Hematopoietic multipotent progenitor cell treated with erythropoietin and hydrocortisone succinate and interleukin-3 and kit ligand, for 4 days (in vitro differentiated cells): ENCODE results near the gene PDE3B.
A peak's percentile ranks its signal among the peaks of the same experiment; 100 is the strongest.

ENCODE experiments used
- DNase-seq: peaks from one replicate; pipeline ENCODE4 v3.0.0-alpha.2; 2015

PDE3B gene

GRCh38 chr11:14892036-14892556, 248.5 kb downstream of the PDE3B start, which contains the start of gene CYP2R1:
Gene CYP2R1, minus strand, starts transcription at chr11:14892231. Its CDS starts 26 bp downstream, at chr11:14892205.
- DNase-seq, result peak; percentile 97

DNA sequence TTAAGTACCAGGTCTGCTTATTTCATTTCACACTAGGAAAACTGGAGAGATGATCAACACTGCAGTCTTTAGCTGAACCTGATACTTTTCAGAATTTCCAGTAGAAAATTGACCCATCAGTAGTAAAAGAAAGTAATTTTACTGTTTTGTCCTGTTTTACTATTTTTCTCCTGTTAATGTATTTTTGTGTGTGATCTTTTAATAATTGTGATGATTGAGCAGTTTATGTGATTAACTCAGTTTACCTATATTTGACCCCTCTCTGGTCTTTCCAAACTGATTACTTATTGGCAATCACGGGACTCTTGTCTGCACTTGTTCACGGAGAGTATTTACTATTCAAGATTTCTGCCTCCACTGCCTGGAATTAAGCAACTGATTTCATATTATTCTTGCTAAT, 249.0 kb downstream of the PDE3B start:
- DNase-seq, result no peak

DNA sequence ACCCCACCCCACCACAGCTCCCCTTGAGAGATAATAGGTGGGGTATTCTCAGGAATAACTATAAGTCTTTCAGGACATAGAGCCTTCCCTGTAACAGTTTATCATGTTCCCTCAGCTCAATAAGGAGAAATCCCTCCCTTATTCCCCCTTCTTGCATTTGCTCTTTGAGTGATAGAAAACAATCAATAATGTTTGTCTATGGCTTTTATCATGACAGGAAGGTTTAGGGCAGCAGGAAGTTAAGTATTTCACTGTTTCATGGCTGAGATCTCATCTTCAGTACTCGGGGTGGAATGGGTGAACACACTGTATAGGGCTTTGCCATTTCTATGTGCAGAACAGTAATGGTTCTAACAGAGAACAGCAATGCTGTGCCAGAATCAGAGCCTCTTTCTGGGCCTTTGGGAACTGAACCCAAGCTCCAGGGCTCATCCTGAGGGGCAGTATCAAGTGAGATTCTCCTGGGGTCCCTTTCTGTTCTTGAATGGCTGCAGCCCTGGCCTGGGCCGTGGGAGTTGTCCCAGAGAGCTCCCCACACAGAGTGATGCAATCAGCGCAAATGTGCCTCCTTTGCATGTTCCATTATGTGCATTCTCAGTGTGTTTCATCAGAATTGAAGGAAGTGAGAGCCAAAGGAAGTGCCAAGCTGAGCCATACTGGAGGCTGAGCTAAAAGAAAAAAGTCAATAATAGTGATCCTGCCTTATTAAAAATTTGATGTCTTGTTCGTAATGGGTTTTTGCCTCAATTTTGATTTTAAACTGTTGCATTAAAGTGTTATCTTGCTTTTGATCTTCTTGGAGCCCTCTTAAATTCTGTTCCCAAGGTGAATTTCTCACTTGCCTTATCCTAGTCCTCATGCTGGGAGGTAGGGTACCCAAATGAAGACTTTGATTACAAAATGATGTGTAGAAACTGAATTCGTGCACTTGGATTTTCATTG, 251.3 kb downstream of the PDE3B start:
- peak; percentile 60 for DNase-seq

DNA sequence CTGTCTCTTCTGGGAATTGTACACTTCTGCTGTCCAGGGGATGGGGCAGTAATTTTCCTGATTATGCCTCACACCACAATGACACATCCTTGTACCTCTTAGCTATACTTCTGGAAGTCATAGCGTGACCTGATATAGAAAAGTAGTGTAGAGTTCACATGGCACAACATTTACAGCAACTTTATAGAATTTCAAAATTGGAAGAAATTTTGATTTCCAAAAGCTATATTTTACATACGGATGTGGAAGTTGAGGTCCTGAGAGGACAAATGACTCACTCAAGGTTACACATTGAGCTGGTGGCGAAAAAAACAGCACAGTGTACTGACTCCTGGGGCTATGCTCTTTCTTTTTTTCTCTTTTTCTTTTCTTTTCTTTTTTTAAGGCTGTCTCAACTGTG, 254.8 kb downstream of the PDE3B start:
- DNase-seq, result no peak

- peak; percentile 25 for DNase-seq
Measured at GRCh38 chr11:14898906-14899305, 255.3 kb downstream of the PDE3B start.

DNA sequence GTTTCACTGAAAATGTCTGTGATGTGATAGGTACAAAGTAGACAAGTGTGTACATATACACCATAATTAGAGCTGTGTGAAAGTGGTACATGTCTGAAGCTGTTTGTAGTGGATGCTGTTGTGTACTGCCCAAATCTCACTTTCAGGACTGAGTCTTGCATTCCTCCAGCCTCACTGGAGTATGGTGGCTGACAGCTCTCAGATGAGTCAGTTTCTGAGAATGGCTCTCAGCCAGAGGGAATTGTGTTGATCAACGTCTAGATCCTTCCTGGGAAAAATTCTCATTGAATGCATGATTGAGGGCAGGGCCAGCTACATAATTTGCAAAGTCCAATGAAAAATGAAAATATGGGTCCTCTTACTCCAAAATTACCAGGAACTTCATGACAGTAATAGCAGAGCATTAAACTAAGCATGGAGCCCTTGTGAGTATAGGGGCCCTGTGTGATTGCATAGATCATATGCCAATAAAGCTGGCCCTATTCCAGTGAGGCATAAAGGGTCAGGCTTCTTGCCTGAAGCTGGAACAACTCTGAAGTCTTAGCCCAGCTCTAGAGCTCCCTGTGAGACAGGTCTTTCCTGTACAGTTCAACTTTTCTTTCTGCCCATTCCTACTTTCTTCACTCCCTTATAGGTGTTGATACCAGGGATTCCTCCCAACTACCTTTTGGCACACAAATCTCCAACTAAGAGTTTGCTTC, 259.2 kb downstream of the PDE3B start:
- DNase-seq, result no peak

DNA sequence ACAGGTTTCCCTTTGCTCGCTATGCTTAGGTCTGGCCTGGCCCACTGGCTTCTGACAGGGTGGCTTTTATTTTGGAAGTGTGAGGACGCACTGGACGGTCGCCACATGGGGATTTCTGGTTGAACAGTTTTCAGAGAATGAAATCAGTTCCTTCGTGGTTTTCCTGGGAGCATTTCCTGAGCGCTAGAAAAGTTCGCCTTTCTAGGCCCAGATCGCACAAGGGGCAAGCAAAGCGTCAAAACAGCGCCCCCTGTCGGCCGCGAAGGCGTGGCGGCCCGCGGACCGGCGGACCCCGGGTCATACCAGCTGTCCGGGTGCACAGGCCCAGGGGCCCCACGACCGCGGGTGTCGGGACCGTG, 261.1 kb downstream of the PDE3B start:
- peak; percentile 76 for DNase-seq

GRCh38 chr11:14905104-14906033, 261.8 kb downstream of the PDE3B start:
- DNase-seq, result peak; percentile 73

DNA sequence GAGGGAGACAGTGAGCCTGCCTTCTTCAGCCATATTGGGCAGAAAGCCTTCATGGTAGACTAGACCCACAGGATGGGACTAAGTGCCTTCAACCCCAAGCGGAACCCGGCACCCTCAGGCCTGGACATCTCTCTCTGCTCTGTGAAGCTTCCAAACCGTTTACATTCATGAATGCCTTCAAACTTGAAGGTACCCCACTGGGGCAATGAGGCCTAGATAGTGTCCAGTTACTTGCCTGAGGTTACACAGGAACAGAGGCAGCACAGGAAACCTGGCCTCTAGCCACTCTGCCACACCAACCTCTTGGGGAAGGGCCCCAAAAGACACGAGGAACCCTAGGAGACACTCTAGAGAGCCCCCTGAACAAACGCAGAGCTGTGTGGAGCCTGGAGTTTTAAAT, 263.0 kb downstream of the PDE3B start:
- no peak for DNase-seq

DNA sequence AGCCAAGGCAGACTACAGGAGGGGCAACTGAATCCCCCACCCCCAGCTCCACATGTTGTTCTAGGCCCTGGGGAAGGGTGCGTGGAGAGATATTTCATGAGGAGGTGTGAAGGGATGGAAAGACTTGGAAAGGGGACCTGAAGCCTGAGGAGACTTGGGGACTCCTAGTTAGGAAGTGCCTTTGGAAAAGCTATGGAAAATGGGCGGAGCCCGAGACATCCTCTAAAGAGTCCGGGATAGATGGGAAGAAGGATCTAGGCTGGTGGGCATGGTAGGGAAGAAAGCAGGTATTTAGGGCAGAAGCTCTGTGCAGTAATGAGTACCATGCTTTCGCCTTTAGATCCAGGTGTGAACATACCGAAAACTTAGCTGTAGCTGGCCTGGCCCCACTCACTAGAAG, 263.4 kb downstream of the PDE3B start:
- no peak for DNase-seq

- peak; percentile 82 for DNase-seq
Measured at GRCh38 chr11:14907411-14908213, 264.0 kb downstream of the PDE3B start.

- peak; percentile 64 for DNase-seq
Measured at GRCh38 chr11:14908214-14908880, 264.7 kb downstream of the PDE3B start.

DNA sequence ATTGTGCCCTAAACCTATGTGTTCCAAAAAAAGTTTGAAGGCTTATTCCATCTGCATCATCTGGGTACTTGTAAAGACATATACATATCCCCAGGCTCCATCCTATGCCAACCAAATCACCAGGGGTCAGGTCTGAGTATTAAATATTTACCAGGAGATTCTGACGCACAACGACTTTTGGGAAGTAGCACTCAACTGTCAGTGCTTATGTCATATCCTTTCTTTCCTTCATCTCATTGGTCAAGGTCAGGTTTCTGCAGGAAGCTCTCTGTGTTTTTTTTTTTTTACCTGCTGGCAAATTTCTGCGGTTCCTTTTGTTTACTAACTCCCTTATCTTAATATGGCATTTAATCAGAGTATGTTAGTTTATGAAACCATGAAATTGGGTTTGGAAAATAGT, 270.9 kb downstream of the PDE3B start:
- DNase-seq, result no peak

DNA sequence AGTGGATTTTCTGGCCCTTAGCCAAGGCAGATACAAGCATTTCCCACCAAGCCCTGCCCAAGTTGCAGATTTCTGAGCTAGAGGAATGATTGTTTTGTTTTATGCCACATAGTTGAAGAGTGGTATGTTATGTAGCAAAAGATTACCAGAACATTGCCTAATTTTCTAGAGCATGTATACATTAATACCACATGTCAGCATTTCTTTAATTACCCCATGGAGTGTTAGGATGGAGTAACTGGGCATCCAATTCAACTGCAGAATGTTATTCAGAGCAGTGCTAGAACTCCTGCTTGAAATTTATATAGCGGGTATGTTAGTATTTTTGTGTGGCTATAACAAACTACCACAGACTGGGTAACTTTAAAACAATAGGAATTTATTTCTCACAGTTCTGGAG, 272.8 kb downstream of the PDE3B start:
- DNase-seq, result no peak
